ENCODE data around the gene ABI3BP. TPM values are rescaled to one million over a fixed set of nuclear protein-coding genes. Genes with fewer than 3 reads are reported as not detected.
A peak's percentile ranks its signal among the peaks of the same experiment; 100 is the strongest.
"Not testable (repeated sequence)": the region's sequence is repeated elsewhere in the genome, so short reads cannot be mapped to it uniquely, and the experiment has no call there.

The ABI3BP gene
- total and polyA plus RNA-seq, 2 experiments from 2014 or later = 6.8 to 30.3 TPM

GRCh38 chr3:100954199-100954935 lies 38.9 kb downstream of the ABI3BP start:
- Histone ChIP-seq H3F3A (ENCODE audit: insufficient read depth) (peaks cover 40% of the 10 kb centered on the region), H3K4me1 (ENCODE audit: insufficient read depth) (peaks cover 30% of the 10 kb centered on the region), H3K27me3 (replicated peaks; ENCODE audit: insufficient read depth) (no peaks in the 10 kb centered on the region), H3K79me2 (ENCODE audit: insufficient read depth) (no peaks in the 10 kb centered on the region), H3K36me3 (ENCODE audit: low read depth) (no peaks in the 10 kb centered on the region), H3K9me3 (ENCODE audit: low read depth) (no peaks in the 10 kb centered on the region), H4K20me1 (ENCODE audit: insufficient read depth) (no peaks in the 10 kb centered on the region), H3K9me2 (ENCODE audit: insufficient read depth) (no peaks in the 10 kb centered on the region), H3K4me3 (no peak overlapping the region), H3K4me2 (ENCODE audit: unreplicated experiment) (peak overlapping the region; percentile 46), H3K27ac (peak overlapping the region; percentile 73), H2AFZ (no peak overlapping the region), H3K9ac (no peak overlapping the region)
- 35 to 50% methylated on average over 3 of the region's 3 CpGs for WGBS, 2 experiments (ENCODE audit: low coverage in 1 of 2, low lambda C conversion rate in 2 of 2, missing lambda C conversion rate in 2 of 2)
- TF ChIP-seq EZH2 (IDR thresholded peaks at IDR 0.05; ENCODE audit: insufficient read depth, poor library complexity, severe bottlenecking) (no peak), EZH2phosphoT487 (IDR thresholded peaks at IDR 0.05; ENCODE audit: insufficient read depth, low read depth) (no peak)
- in situ Hi-C loops (cut with MboI) = no loop called here
- DNase-seq = peak; percentile 60

GRCh38 chr3:100953103-100953502 lies 40.1 kb downstream of the ABI3BP start:
- no peak overlapping the region for H2AFZ ChIP-seq
- peaks cover 32% of the 10 kb centered on the region for H3F3A ChIP-seq (ENCODE audit: insufficient read depth)
- no peak for TF ChIP-seq EZH2 (IDR thresholded peaks at IDR 0.05; ENCODE audit: insufficient read depth, poor library complexity, severe bottlenecking)
- TF ChIP-seq EZH2phosphoT487 (IDR thresholded peaks at IDR 0.05; ENCODE audit: insufficient read depth, low read depth) = no peak
- 96 to 99% methylated on average over 4 of the region's 4 CpGs for WGBS, 2 experiments (ENCODE audit: low coverage in 1 of 2, low lambda C conversion rate in 2 of 2, missing lambda C conversion rate in 2 of 2)
- H3K4me1 ChIP-seq (ENCODE audit: insufficient read depth) = peaks cover 29% of the 10 kb centered on the region
- H3K27me3 ChIP-seq (replicated peaks; ENCODE audit: insufficient read depth) = no peaks in the 10 kb centered on the region
- H3K9me2 ChIP-seq (ENCODE audit: insufficient read depth) = no peaks in the 10 kb centered on the region
- no peaks in the 10 kb centered on the region for H4K20me1 ChIP-seq (ENCODE audit: insufficient read depth)
- H3K79me2 ChIP-seq (ENCODE audit: insufficient read depth) = no peaks in the 10 kb centered on the region
- no peaks in the 10 kb centered on the region for H3K36me3 ChIP-seq (ENCODE audit: low read depth)
- in situ Hi-C loops (cut with MboI) = no loop called here
- no peak overlapping the region for H3K4me2 ChIP-seq (ENCODE audit: unreplicated experiment)
- DNase-seq = no peak
- H3K4me3 ChIP-seq = no peak overlapping the region
- H3K9me3 ChIP-seq (ENCODE audit: low read depth) = no peaks in the 10 kb centered on the region
- no peak overlapping the region for H3K27ac ChIP-seq
- no peak overlapping the region for H3K9ac ChIP-seq

- in situ Hi-C loops (cut with MboI) = no loop called here
- no peak overlapping the region for H2AFZ ChIP-seq
- no peaks in the 10 kb centered on the region for H3K79me2 ChIP-seq (ENCODE audit: insufficient read depth)
These were observed 46.1 kb downstream of the ABI3BP start for GRCh38 chr3:100947119-100947518.

GRCh38 chr3:100946096-100946495 lies 47.1 kb downstream of the ABI3BP start:
- 93 to 96% methylated on average over 2 of the region's 2 CpGs for WGBS, 2 experiments (ENCODE audit: low coverage in 1 of 2, low lambda C conversion rate in 2 of 2, missing lambda C conversion rate in 2 of 2)

More at GRCh38 chr3:100947119-100947518, 46.1 kb downstream of the ABI3BP start:
- H3K9me2 ChIP-seq (ENCODE audit: insufficient read depth) = no peaks in the 10 kb centered on the region
- 47 to 53% methylated on average over 3 of the region's 3 CpGs for WGBS, 2 experiments (ENCODE audit: low coverage in 1 of 2, low lambda C conversion rate in 2 of 2, missing lambda C conversion rate in 2 of 2)
- H3K4me1 ChIP-seq (ENCODE audit: insufficient read depth) = no peaks in the 10 kb centered on the region
- H3K9ac ChIP-seq = no peak overlapping the region
- no peaks in the 10 kb centered on the region for H3K9me3 ChIP-seq (ENCODE audit: low read depth)
- no peak for TF ChIP-seq EZH2 (IDR thresholded peaks at IDR 0.05; ENCODE audit: insufficient read depth, poor library complexity, severe bottlenecking)
- no peak for TF ChIP-seq EZH2phosphoT487 (IDR thresholded peaks at IDR 0.05; ENCODE audit: insufficient read depth, low read depth)
- no peaks in the 10 kb centered on the region for H4K20me1 ChIP-seq (ENCODE audit: insufficient read depth)
- no peak overlapping the region for H3K4me3 ChIP-seq
- no peaks in the 10 kb centered on the region for H3K36me3 ChIP-seq (ENCODE audit: low read depth)
- no peaks in the 10 kb centered on the region for H3K27me3 ChIP-seq (replicated peaks; ENCODE audit: insufficient read depth)
- H3K27ac ChIP-seq = no peak overlapping the region
- peak; percentile 14 for DNase-seq
- no peaks in the 10 kb centered on the region for H3F3A ChIP-seq (ENCODE audit: insufficient read depth)
- no peak overlapping the region for H3K4me2 ChIP-seq (ENCODE audit: unreplicated experiment)

More at GRCh38 chr3:100946096-100946495, 47.1 kb downstream of the ABI3BP start:
- in situ Hi-C loops (cut with MboI); DNase-seq; H3K4me1 ChIP-seq (ENCODE audit: insufficient read depth); H3K9me2 ChIP-seq (ENCODE audit: insufficient read depth); H2AFZ ChIP-seq; H3K27me3 ChIP-seq (replicated peaks; ENCODE audit: insufficient read depth); H3K9ac ChIP-seq; H4K20me1 ChIP-seq (ENCODE audit: insufficient read depth); H3K36me3 ChIP-seq (ENCODE audit: low read depth); H3K79me2 ChIP-seq (ENCODE audit: insufficient read depth); H3K4me3 ChIP-seq; H3F3A ChIP-seq (ENCODE audit: insufficient read depth); H3K27ac ChIP-seq; H3K4me2 ChIP-seq (ENCODE audit: unreplicated experiment); H3K9me3 ChIP-seq (ENCODE audit: low read depth): not testable (repeated sequence)

All from GM23248 (cell line).